H1 (cell line): ENCODE data around the gene IQSEC3. TPM values are rescaled to one million over a fixed set of nuclear protein-coding genes. Genes with fewer than 3 reads are reported as not detected.

Experiments used
- CTCF ChIA-PET: fragments of 300-600 bp; sonication (Branson Sonifier 250); formaldehyde crosslinking; loops from one replicate; lab custom pipeline; 2021; ENCODE audit not compliant: partially characterized antibody; lab: Charles Lee
- POLR2A ChIA-PET: fragments of 300-600 bp; sonication (Branson Sonifier 250); formaldehyde crosslinking; loops from one replicate; lab custom pipeline; 2021; ENCODE audit warnings: inconsistent platforms; ENCODE audit not compliant: partially characterized antibody; lab: Charles Lee
- DNase-seq, 2 experiments: peaks; one replicate each; pipeline versions ENCODE4 v3.0.0 to v3.0.0-alpha.2; 2010 to 2022; ENCODE audit warnings: low spot score in 2 of 2, low read depth in 1 of 2, mixed read lengths in 1 of 2
- FAIRE-seq: peaks from 2 replicates; lab custom pipeline; 2011; peaks lifted over from hg19 to GRCh38; lab: Jason Lieb, UNC
- H2AFZ ChIP-seq: 2 replicates; pipeline ENCODE4 v1.8.1; 2012; ENCODE audit warnings: low read length, inconsistent platforms
- H2AK5ac ChIP-seq: 2 replicates; pipeline ENCODE4 v1.6.1; 2013; ENCODE audit warnings: low read depth, low read length
- H2BK120ac ChIP-seq: replicated peaks from 2 replicates; pipeline ENCODE3; 2013; ENCODE audit warnings: low read depth, low read length, inconsistent platforms
- H2BK12ac ChIP-seq: 2 replicates; pipeline ENCODE4 v1.6.1; 2013; ENCODE audit warnings: low read depth, low read length
- H2BK15ac ChIP-seq: 2 replicates; pipeline ENCODE4 v1.6.1; 2013; ENCODE audit warnings: low read length
- H2BK20ac ChIP-seq: 2 replicates; pipeline ENCODE4 v1.6.1; 2013; ENCODE audit warnings: low read length
- H2BK5ac ChIP-seq: 2 replicates; pipeline ENCODE4 v1.6.1; 2013; ENCODE audit warnings: low read depth, low read length
- H3K14ac ChIP-seq: 2 replicates; pipeline ENCODE4 v1.6.1; 2013; ENCODE audit warnings: inconsistent platforms; ENCODE audit not compliant: insufficient read length
- H3K18ac ChIP-seq: 2 replicates; pipeline ENCODE4 v1.6.1; 2013; ENCODE audit warnings: low read length; ENCODE audit errors: extremely low read depth
- H3K23ac ChIP-seq: 2 replicates; pipeline ENCODE4 v1.6.1; 2013; ENCODE audit warnings: inconsistent platforms; ENCODE audit not compliant: insufficient read length
- H3K23me2 ChIP-seq: 2 replicates; pipeline ENCODE4 v1.6.1; 2013; ENCODE audit warnings: low read depth, low read length
- H3K27ac ChIP-seq: 2 replicates; pipeline ENCODE4 v1.6.1; 2011; ENCODE audit warnings: low read depth, low read length, inconsistent platforms
- H3K27me3 ChIP-seq, 4 experiments: replicated peaks in 1 of 4; 1 replicate in 1 of 4; 2 replicates in 3 of 4; pipeline versions ENCODE4 v1.6.1 to v1.8.1; 2011 to 2013; ENCODE audit warnings: low read length in 3 of 4, mild to moderate bottlenecking in 3 of 4, inconsistent platforms in 2 of 4, mixed read lengths in 2 of 4, moderate library complexity in 1 of 4; ENCODE audit not compliant: control insufficient read depth in 3 of 4, insufficient read depth in 3 of 4; ENCODE audit errors: extremely low read depth in 1 of 4
- H3K36me3 ChIP-seq, 4 experiments: 2 replicates each; pipeline versions ENCODE4 v1.6.1 to v1.8.1; 2011 to 2013; ENCODE audit warnings: mild to moderate bottlenecking in 4 of 4, low read length in 3 of 4, moderate library complexity in 2 of 4, control low read depth in 1 of 4, inconsistent platforms in 1 of 4; ENCODE audit not compliant: insufficient read depth in 4 of 4, control insufficient read depth in 2 of 4
- H3K4ac ChIP-seq: replicated peaks from 2 replicates; pipeline ENCODE3; 2013; ENCODE audit warnings: low read length, low read depth, mixed read lengths, inconsistent platforms; ENCODE audit not compliant: insufficient read length
- H3K4me1 ChIP-seq, 4 experiments: replicated peaks in 1 of 4; 1 replicate in 1 of 4; 2 replicates in 3 of 4; pipeline versions ENCODE4 v1.6.1 to v1.8.1; 2011 to 2013; ENCODE audit warnings: low read length in 3 of 4, inconsistent platforms in 2 of 4, mixed read lengths in 1 of 4; ENCODE audit not compliant: insufficient read depth in 4 of 4, control insufficient read depth in 3 of 4
- H3K4me2 ChIP-seq, 2 experiments: 2 replicates each; pipeline versions ENCODE4 v1.6.1 to v1.8.1; 2011 to 2013; ENCODE audit warnings: low read depth in 2 of 2, low read length in 2 of 2, control low read depth in 1 of 2, inconsistent platforms in 1 of 2, mild to moderate bottlenecking in 1 of 2; ENCODE audit not compliant: insufficient read depth in 1 of 2
- H3K4me3 ChIP-seq, 4 experiments: fragments of 200-600, 300-600 bp in 1 of 4; sonication (generic), shearing (Covaris generic), sonication (Bioruptor Twin) in 1 of 4; 2 replicates each; pipeline versions ENCODE4 v1.5.1 to v1.8.1; 2011 to 2016; ENCODE audit warnings: low read length in 4 of 4, low read depth in 3 of 4, control low read depth in 2 of 4, inconsistent platforms in 2 of 4, mild to moderate bottlenecking in 2 of 4, mixed read lengths in 1 of 4, moderate library complexity in 1 of 4; ENCODE audit not compliant: insufficient read depth in 2 of 4; ENCODE audit errors: extremely low read depth in 1 of 4
- H3K56ac ChIP-seq: replicated peaks from 2 replicates; pipeline ENCODE3; 2013; ENCODE audit warnings: low read depth, mild to moderate bottlenecking, mixed read lengths, low read length, inconsistent platforms; ENCODE audit not compliant: insufficient read length
- H3K79me1 ChIP-seq: 2 replicates; pipeline ENCODE4 v1.6.1; 2013; ENCODE audit warnings: low read depth, low read length, control low read depth
- H3K79me2 ChIP-seq, 2 experiments: 2 replicates each; pipeline versions ENCODE4 v1.6.1 to v1.8.1; 2012 to 2013; ENCODE audit warnings: low read length in 2 of 2, mild to moderate bottlenecking in 2 of 2, inconsistent platforms in 1 of 2; ENCODE audit not compliant: insufficient read depth in 2 of 2, control insufficient read depth in 1 of 2
- H3K9ac ChIP-seq, 4 experiments: replicated peaks in 1 of 4; 1 replicate in 1 of 4; 2 replicates in 3 of 4; pipeline versions ENCODE4 v1.6.1 to v1.8.1; 2011 to 2013; ENCODE audit warnings: low read depth in 3 of 4, low read length in 3 of 4, control low read depth in 2 of 4, mild to moderate bottlenecking in 2 of 4, moderate library complexity in 2 of 4, inconsistent platforms in 1 of 4; ENCODE audit errors: extremely low read depth in 1 of 4
- H3K9me3 ChIP-seq, 2 experiments: 2 replicates each; pipeline versions ENCODE4 v1.6.1 to v1.8.1; 2012 to 2013; ENCODE audit warnings: mild to moderate bottlenecking in 2 of 2, moderate library complexity in 2 of 2, control low read depth in 1 of 2, inconsistent platforms in 1 of 2, low read depth in 1 of 2, low read length in 1 of 2, mixed read lengths in 1 of 2; ENCODE audit not compliant: insufficient read depth in 2 of 2
- H4K20me1 ChIP-seq, 2 experiments: replicated peaks in 1 of 2; 2 replicates each; pipeline versions ENCODE3 to v1.8.1; 2011 to 2013; ENCODE audit warnings: inconsistent platforms in 2 of 2, low read length in 2 of 2, mild to moderate bottlenecking in 1 of 2; ENCODE audit not compliant: insufficient read depth in 2 of 2, control insufficient read depth in 1 of 2
- H4K5ac ChIP-seq: 2 replicates; pipeline ENCODE4 v1.6.1; 2013; ENCODE audit warnings: low read length, low read depth, mixed read lengths, inconsistent platforms; ENCODE audit not compliant: insufficient read length
- H4K8ac ChIP-seq: 2 replicates; pipeline ENCODE4 v1.8.0; 2013; ENCODE audit warnings: mild to moderate bottlenecking, moderate library complexity, low read length, inconsistent platforms; ENCODE audit not compliant: insufficient read depth; ENCODE audit errors: extremely low read depth
- H4K91ac ChIP-seq: replicated peaks from 2 replicates; pipeline ENCODE3; 2013; ENCODE audit warnings: low read length, mixed read lengths, inconsistent platforms; ENCODE audit not compliant: insufficient read length
- BRCA1 ChIP-seq: IDR thresholded peaks from 2 replicates; pipeline ENCODE4 v1.6.1; 2012; ENCODE audit warnings: low read depth, low read length, improper control_type of control experiment
- CREB1 ChIP-seq: IDR thresholded peaks from 2 replicates; pipeline ENCODE4 v1.6.1; 2012; ENCODE audit warnings: inconsistent platforms
- EP300 ChIP-seq, 2 experiments: IDR thresholded peaks; 1 replicate in 1 of 2; 2 replicates in 1 of 2; pipeline ENCODE4 v1.6.1; 2011 to 2012; ENCODE audit warnings: low read depth in 2 of 2, low read length in 2 of 2, mild to moderate bottlenecking in 2 of 2, borderline replicate concordance in 1 of 2, inconsistent platforms in 1 of 2, moderate library complexity in 1 of 2
- HDAC6 ChIP-seq: IDR thresholded peaks from one replicate; pipeline ENCODE4 v1.7.1; 2012; ENCODE audit warnings: low read depth, mild to moderate bottlenecking, inconsistent platforms, low read length, moderate library complexity
- NANOG ChIP-seq: IDR thresholded peaks from 2 replicates; pipeline ENCODE4 v1.6.1; 2011; ENCODE audit warnings: low read length, low read depth, mild to moderate bottlenecking, inconsistent platforms; ENCODE audit not compliant: insufficient read depth, poor library complexity, severe bottlenecking
- SAP30 ChIP-seq: fragments of 300-600 bp; sonication (generic); IDR thresholded peaks from 2 replicates; pipeline ENCODE4 v1.7.1; 2012; ENCODE audit warnings: low read length, moderate library complexity, mild to moderate bottlenecking, inconsistent platforms; ENCODE audit not compliant: insufficient read depth, insufficient replicate concordance
- TCF12 ChIP-seq: IDR thresholded peaks from 2 replicates; pipeline ENCODE4 v1.6.1; 2011; ENCODE audit warnings: low read depth, mild to moderate bottlenecking, low read length
- WGBS, 2 experiments: shearing (Covaris generic) in 1 of 2; methylation state at CpG; one replicate each; pipeline versions ENCODE4 v1.1.6 to v1.1.7; 2013 to 2015; ENCODE audit warnings: low lambda C conversion rate in 2 of 2, mixed read lengths in 2 of 2, inconsistent platforms in 1 of 2, low coverage in 1 of 2, missing lambda C conversion rate in 1 of 2; ENCODE audit not compliant: insufficient replicate concordance in 2 of 2, insufficient coverage in 1 of 2, insufficient read length in 1 of 2; ENCODE audit errors: extremely low coverage in 1 of 2, missing lambda C conversion rate in 1 of 2; 5-methylcytosine and 5-hydroxymethylcytosine counted together
- polyA plus RNA-seq, 7 experiments: library from polyadenylated mRNA; depleted of rRNA in 3 of 7; stranded (reverse) in 5 of 7; unstranded in 2 of 7; fragments of >200 nt in 5 of 7; fragments of 200-250 nt in 2 of 7; gene quantifications; 1 replicate in 5 of 7; 2 replicates in 1 of 7; 4 replicates in 1 of 7; pipeline versions ENCODE4 v1.2.1 to v1.2.3, GENCODE V29; 2011 to 2013; ENCODE audit warnings: missing spikeins in 2 of 7, mixed read lengths in 2 of 7
- total RNA-seq: library from RNA; stranded (reverse); fragmentation: NEBNext Ultra II Directional; extraction: Animal tissue kit (Norgen Biotek cat#: 25700); gene quantifications from 2 replicates; pipeline ENCODE4 v1.2.1, GENCODE V29; 2021
- TF ChIP-seq, protein P1 (sequence below): IDR thresholded peaks from 2 replicates; pipeline ENCODE4 v1.6.1; 2012; ENCODE audit warnings: inconsistent platforms
- TF ChIP-seq, protein P2 (sequence below): IDR thresholded peaks from 2 replicates; pipeline ENCODE4 v1.6.1; 2011; ENCODE audit warnings: low read depth, mild to moderate bottlenecking, low read length; ENCODE audit not compliant: insufficient read depth

IQSEC3 gene
- total and polyA plus RNA-seq, 2 of the 8 experiments (the other 6 are each of a cell fraction or from before 2014, with no cell fraction given), result 1.2 to 3.1 TPM

DNA sequence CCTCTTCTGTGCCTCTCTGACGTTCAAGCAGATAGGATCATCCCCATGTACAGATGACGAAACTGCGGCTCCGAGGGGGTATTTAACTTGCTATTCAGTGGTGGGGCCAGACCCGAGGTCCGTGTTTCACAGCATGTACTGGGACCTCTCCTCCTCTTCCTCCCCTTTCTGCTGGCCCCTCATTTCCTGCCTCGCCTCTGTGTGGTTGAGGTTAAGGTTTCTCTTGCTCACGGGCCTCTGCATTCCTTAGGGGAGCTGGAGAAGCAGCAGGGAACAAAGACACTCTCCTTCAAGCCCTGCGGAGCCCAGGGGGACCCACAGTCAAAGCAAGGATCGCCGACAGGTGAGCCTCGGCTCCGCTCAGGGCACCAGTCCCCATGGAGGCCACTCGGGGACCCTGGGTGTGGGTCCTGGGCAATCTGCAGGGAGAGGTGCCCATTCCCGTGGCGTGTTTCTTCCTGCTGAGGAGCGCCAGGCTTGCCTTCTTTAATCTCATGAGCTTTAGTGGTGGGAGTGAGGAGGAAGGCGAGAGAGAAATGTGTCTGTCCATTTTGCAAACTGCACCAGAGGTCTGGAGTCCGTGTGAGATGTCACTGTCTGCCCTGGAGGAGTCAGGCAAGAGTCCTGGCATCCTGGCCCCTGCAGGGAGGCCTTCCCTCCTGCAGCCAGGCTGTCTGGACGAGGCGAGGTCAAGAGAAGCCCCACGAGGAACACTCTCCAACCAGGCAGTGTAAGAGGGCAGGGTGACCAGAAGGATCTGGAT is 102.4 kb downstream of the IQSEC3 start:
- POLR2A ChIA-PET, result interaction anchor here (0.9 kb wide), 1 partner anchor 18 kb away, joined by 3 read pairs; no protein-coding TSS in a partner anchor
- H3K4me2 ChIP-seq, result 0 out of 4 replicates have a peak overlapping the region, but pooled peaks of 1 of the 2 experiments have one; percentile 19
- H2AFZ ChIP-seq, result 0 out of 2 replicates have a peak overlapping the region, but pooled peaks have one; percentile 34
- TF ChIP-seq HDAC6 (no peak), SAP30 (no peak), CREB1 (no peak), NANOG (no peak), EP300 (IDR thresholded peaks at IDR 0.05; ENCODE audit: borderline replicate concordance in 1 of 2, low read depth in 2 of 2, low read length in 2 of 2) (no peak), BRCA1 (no peak), TCF12 (no peak)
- TF ChIP-seq, protein P1, sequence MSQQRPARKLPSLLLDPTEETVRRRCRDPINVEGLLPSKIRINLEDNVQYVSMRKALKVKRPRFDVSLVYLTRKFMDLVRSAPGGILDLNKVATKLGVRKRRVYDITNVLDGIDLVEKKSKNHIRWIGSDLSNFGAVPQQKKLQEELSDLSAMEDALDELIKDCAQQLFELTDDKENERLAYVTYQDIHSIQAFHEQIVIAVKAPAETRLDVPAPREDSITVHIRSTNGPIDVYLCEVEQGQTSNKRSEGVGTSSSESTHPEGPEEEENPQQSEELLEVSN, result 0 out of 2 replicates have a peak, but pooled peaks have one; percentile 40
- TF ChIP-seq, protein P2, sequence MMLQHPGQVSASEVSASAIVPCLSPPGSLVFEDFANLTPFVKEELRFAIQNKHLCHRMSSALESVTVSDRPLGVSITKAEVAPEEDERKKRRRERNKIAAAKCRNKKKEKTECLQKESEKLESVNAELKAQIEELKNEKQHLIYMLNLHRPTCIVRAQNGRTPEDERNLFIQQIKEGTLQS, result no peak

More for the DNA sequence above, 102.4 kb downstream of the IQSEC3 start:
- FAIRE-seq, result no peak
- no peaks in the 10 kb centered on the region for H3K79me2 ChIP-seq
- peak overlapping the region in 1 of 4 experiments; percentile 19; a peak in 1 of 8 replicates for H3K4me3 ChIP-seq
- H3K36me3 ChIP-seq, result no peaks in the 10 kb centered on the region
- no peak overlapping the region for H3K14ac ChIP-seq
- H4K8ac ChIP-seq, result no peak overlapping the region; the same call in none of the 2 replicates
- no peak overlapping the region for H3K56ac ChIP-seq
- 63% methylated on average over 21 of the region's 22 CpGs; no CpG with 5 or more reads in 1 of the 2 experiments for WGBS, 2 experiments
- H2BK5ac ChIP-seq, result peak overlapping the region; percentile 81; the same call in 1 of the 2 replicates
- no peaks in the 10 kb centered on the region for H4K20me1 ChIP-seq
- H3K23me2 ChIP-seq, result no peaks in the 10 kb centered on the region
- H2AK5ac ChIP-seq, result peak overlapping the region; percentile 47; the same call in 1 of the 2 replicates
- peak overlapping the region; percentile 64; the same call in 1 of the 2 replicates for H2BK20ac ChIP-seq
- H3K27ac ChIP-seq, result no peak overlapping the region
- peak overlapping the region; percentile 40 for H4K91ac ChIP-seq
- H3K27me3 ChIP-seq, result peaks cover 0 to 3% (median 2%) of the 10 kb centered on the region in 4 experiments; a peak in 2 of 7 replicates
- H3K18ac ChIP-seq, result peak overlapping the region; percentile 88
- CTCF ChIA-PET, result interaction anchor here (1.1 to 6.6 kb wide), 9 partner anchors 11 to 52 kb away, joined by 3 to 63 read pairs (median 12); partner anchors contain the start of gene SLC6A12
- peaks cover 3 to 29% (median 21%) of the 10 kb centered on the region in 4 experiments for H3K4me1 ChIP-seq
- peak overlapping the region; percentile 95; the same call in 1 of the 2 replicates for H2BK12ac ChIP-seq
- no peak overlapping the region for H3K23ac ChIP-seq
- no peak overlapping the region for H3K9ac ChIP-seq
- no peak overlapping the region for H3K4ac ChIP-seq
- H4K5ac ChIP-seq, result no peak overlapping the region
- no peaks in the 10 kb centered on the region for H3K9me3 ChIP-seq
- no peak for DNase-seq
- no peak overlapping the region for H2BK120ac ChIP-seq
- H3K79me1 ChIP-seq, result no peaks in the 10 kb centered on the region
- peak overlapping the region; percentile 72; the same call in 1 of the 2 replicates for H2BK15ac ChIP-seq
